ENCODE data around the gene SECTM1.
A peak's percentile ranks its signal among the peaks of the same experiment; 100 is the strongest.
"Not testable (repeated sequence)": the region's sequence is repeated elsewhere in the genome, so short reads cannot be mapped to it uniquely, and the experiment has no call there.

The SECTM1 gene

DNA sequence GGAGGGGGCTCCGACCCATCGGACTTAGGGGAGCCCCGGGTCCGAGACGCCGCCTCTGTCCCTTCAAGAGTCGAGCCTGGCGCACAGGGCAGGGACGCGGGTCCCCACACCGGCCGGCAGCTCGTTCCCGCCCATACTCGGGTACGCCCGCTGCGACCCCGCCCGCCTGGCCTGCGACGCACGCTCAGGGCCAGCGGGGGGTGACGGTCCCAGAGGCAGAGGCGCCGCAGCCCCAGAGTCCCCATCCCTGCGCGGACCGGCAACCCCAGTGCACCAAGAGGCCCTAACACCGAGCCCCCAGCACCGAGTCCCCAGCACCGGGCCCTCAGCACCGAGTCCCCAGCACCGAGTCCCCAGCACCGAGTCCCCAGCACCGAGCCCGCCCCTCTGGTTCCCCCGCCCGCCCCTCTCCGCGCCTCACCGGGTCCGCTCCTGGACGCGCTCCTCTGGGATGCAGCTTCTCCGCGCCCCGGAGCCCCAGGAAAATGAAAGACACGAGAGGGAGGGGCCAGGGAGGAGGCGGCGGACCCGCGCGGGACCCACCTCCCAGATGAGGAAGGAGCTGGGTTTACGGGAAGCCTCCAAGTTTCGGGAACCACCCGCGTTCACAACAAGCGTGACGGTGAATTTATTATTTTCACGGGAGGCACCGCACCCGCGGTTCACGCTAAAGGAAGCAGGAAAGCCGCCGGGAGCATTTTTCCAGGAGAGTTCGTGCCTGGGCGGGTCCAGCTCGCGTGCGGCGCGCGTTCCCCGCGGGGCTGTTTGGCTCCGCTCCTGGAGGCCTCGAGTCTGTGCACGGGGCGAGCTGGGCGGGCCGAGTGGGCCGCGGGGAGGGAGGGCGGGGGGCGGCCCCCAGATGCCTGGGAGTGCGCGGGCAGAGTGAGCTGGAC lies at the start of gene SECTM1:
SECTM1 (minus strand) TSS at position 488 of the 893 bp plus-strand sequence. CDS start 6,526 bp downstream, outside the sequence.
- DNase-seq (ENCODE audit: low read depth in 3 of 3): no peak

- no peak for DNase-seq (ENCODE audit: low read depth in 3 of 3)
These were observed 49.3 kb upstream of the SECTM1 start for GRCh38 chr17:82382933-82383255.

DNA sequence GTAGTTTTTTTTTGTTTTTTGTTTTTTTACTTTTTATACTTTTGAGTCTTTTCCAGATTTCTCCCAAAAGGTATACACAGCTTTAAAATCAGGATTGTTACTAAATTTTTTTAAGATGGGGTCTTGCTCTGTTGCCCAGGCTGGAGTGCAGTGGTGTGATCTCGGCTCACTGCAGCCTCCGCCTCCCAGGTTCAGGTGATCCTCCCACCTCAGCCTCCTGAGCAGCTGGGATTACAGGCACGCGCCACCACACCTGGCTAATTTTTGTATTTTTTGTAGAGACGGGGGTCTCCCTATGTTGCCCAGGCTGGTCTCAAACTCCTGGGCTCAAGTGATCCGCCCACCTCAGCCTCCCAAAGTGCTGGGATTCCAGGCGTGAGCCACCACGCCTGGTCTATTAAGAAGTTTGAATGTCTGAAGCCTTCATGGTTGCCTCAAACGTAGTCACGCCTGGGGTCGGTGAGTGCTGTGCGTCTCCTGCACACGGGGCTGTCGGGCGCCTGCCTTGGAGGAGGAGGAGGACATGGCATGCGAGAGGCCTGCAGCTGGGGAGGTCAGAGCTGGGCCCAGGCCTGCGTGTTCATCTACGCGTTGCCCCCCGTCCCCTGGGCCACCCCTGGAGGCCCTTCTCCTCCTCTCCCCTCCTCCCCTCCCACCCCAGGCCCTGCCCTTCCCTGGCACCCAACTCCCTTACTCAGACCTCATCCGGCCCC lies 48.8 kb upstream of the SECTM1 start:
- not testable (repeated sequence) for DNase-seq (ENCODE audit: low read depth in 3 of 3)

DNA sequence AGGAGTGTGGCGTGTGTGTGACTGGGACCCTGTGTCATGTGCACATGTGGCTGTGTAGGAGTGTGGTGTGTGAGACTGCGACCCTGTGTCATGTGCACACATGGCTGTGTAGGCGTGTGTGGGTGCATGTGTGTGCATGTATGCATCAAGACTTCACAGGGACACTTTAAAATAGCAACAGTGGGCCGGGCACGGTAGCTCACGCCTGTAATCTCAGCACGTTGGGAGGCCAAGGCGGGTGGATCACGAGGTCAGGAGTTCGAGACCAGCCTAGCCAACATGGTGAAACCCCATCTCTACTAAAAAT lies 48.1 kb upstream of the SECTM1 start:
- not testable (repeated sequence) for DNase-seq (ENCODE audit: low read depth in 3 of 3)

DNA sequence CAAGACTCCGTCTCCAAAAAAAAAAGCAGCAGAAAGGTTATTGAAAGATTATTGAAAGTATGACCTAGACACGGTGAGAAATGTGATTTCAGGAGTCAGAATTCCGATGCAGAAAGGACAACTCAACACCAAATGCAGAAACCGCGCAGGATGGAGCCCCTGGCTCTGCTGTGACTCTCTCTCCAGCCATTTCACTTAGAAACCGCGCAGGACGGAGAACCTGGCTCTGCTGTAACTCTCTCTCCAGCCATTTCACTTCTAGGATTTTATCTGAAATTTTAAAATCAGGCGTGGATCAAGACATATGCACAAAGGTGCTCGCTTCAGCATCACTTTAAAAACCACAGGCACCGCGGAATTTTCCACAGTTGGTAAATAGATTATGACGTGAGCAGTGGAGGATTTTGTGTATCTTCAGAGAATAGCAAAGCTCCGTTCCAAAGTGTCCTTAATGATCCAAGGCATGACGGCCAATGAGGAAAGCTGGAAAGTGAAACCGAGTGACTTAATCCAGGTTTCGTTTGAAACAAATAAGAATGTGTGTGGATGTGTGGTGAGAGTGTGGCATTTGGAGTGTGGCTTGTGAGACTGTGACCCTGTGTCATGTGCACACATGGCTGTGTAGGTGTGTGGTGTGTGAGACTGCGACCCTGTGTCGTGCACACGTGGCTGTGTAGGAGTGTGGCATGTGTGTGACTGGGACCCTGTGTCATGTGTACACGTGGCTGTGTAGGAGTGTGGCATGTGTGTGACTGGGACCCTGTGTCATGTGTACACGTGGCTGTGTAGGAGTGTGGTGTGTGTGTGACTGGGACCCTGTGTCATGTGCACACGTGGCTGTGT lies 47.5 kb upstream of the SECTM1 start:
- DNase-seq (ENCODE audit: low read depth in 3 of 3): no peak

DNA sequence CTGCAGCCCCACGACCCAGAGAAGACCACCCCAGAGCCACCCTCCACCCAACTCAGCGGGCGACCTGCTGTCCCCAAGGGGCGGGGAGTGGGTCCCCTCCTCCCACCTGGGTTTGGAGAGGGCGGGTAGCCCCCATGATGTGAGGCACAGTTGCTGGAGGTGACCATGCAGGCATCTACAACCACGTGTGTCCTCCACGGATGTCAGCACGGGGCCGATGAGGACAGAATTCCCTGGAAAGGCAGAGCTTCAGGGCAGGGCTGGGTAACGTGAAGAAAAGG lies 45.1 kb upstream of the SECTM1 start:
- no peak for DNase-seq (ENCODE audit: low read depth in 3 of 3)

- no peak for DNase-seq (ENCODE audit: low read depth in 3 of 3)
These were observed 44.6 kb upstream of the SECTM1 start for GRCh38 chr17:82377924-82378740.

- DNase-seq (ENCODE audit: low read depth in 3 of 3): not testable (repeated sequence)
These were observed 43.7 kb upstream of the SECTM1 start for GRCh38 chr17:82377294-82377693.

DNA sequence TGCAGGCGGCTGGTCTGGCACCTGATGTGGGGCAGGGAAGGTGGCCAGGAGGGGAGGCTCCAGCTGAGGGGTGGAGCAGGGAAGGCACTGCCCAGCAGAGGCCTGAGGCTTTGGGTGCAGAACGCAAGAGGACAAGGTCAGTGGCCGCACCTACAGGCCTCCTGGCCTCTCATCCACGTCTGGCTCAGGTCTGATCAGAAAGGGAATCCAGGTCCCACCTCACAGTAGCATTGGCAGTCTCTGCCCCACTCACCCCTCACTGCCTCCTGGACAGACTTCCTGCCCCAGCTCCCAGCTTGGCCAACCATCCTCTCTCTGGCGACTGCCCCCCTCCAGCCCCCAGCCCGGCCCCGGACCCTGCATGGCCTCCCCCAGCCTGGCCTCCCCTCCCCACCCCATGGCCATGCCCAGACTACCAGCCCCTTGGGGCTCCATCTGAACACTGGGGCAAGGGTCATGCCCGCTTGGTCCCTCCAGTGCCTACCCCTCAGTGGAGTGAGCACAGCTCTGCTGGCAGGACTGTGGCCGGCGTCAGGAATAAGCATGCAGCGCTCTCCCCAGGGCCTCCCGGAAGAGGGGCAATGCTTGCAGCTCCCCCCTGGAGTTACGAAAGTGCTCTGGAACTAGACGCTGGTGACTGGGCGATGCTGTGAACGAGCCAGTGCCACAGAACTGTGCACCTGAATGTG lies 42.6 kb upstream of the SECTM1 start:
- no peak for DNase-seq (ENCODE audit: low read depth in 3 of 3)

DNA sequence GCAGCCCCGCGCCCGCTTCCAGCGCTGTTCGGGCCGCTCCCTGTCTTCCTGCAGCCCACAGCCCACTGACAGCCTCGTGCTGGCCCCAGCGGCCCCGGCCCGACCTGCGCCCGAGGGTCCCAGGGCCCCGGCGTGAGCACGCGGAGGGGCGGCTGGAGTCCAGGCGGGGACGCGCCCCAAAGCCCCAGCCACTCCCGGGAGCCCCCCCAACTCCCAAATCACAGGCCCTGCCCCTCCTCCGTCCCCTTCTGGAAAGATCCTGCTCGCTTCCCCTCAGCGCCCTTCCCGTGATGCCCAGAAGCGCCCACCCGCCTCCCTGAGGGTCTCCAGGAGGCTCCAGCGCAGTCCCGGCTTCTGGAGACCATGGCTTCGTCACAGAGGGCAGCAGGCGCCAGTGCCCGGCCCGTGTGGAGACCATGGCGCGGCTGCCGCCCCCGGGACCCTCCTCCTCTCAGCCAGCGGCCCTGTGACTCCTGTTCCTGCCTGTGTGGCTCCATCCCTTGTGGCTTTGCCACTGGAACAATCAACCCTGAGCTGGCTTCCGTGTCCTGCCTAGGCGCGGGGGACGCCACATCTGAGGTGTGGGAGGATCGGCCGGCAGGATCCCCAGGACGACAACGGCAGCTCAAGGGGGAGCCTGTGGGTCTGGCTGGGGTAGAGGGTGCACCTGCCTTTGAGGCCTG lies 41.9 kb upstream of the SECTM1 start:
- no peak for DNase-seq (ENCODE audit: low read depth in 3 of 3)

DNA sequence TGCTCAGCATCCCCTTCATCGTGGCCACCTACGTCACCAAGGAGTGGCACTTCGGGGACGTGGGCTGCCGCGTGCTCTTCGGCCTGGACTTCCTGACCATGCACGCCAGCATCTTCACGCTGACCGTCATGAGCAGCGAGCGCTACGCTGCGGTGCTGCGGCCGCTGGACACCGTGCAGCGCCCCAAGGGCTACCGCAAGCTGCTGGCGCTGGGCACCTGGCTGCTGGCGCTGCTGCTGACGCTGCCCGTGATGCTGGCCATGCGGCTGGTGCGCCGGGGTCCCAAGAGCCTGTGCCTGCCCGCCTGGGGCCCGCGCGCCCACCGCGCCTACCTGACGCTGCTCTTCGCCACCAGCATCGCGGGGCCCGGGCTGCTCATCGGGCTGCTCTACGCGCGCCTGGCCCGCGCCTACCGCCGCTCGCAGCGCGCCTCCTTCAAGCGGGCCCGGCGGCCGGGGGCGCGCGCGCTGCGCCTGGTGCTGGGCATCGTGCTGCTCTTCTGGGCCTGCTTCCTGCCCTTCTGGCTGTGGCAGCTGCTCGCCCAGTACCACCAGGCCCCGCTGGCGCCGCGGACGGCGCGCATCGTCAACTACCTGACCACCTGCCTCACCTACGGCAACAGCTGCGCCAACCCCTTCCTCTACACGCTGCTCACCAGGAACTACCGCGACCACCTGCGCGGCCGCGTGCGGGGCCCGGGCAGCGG lies 41.2 kb upstream of the SECTM1 start:
- DNase-seq (ENCODE audit: low read depth in 3 of 3): no peak

GRCh38 chr17:82373731-82374625 lies 40.4 kb upstream of the SECTM1 start:
- no peak for DNase-seq (ENCODE audit: low read depth in 3 of 3)

GRCh38 chr17:82373072-82373452 lies 39.5 kb upstream of the SECTM1 start:
- not testable (repeated sequence) for DNase-seq (ENCODE audit: low read depth in 3 of 3)

DNA sequence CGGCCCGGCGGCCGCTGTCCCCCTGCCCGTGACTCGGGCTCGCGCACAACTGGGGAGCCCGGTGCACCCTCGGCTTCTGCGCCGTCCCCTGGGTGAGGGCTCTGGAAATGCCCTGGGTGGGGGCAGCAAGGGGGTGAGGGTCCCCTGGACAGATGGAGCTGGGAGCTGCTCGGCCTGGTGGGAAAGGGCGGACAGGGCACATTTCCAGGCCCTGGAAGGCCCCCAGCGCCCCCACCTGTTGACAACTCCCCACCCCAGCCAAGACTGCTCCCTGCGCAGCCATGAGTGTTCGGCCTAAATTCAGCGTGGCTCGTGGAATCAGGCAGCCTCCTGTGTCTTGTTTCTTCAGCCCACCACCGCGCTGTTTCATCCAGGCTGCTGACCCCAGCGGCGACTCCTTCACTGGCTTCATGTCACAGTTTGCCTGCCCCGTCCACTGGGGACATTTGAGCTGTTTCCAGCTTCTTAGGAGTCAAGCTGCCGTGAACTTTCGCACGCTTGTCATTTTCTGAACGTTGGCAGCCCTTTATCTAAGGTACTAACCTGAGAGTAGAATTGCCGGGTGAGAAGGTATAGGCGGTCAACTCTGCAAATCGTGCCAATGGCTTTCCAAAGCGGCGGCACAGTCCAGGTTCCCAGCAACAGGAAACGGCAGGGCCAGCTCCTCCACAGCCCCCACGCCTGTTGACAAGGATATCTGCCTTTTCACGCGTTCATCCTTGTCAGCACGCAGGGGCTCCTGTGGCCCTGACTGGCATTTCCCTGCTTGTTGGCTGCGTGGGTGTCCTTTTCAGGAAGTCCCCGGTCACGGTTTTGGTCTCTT lies 38.9 kb upstream of the SECTM1 start:
- no peak for DNase-seq (ENCODE audit: low read depth in 3 of 3)

DNA sequence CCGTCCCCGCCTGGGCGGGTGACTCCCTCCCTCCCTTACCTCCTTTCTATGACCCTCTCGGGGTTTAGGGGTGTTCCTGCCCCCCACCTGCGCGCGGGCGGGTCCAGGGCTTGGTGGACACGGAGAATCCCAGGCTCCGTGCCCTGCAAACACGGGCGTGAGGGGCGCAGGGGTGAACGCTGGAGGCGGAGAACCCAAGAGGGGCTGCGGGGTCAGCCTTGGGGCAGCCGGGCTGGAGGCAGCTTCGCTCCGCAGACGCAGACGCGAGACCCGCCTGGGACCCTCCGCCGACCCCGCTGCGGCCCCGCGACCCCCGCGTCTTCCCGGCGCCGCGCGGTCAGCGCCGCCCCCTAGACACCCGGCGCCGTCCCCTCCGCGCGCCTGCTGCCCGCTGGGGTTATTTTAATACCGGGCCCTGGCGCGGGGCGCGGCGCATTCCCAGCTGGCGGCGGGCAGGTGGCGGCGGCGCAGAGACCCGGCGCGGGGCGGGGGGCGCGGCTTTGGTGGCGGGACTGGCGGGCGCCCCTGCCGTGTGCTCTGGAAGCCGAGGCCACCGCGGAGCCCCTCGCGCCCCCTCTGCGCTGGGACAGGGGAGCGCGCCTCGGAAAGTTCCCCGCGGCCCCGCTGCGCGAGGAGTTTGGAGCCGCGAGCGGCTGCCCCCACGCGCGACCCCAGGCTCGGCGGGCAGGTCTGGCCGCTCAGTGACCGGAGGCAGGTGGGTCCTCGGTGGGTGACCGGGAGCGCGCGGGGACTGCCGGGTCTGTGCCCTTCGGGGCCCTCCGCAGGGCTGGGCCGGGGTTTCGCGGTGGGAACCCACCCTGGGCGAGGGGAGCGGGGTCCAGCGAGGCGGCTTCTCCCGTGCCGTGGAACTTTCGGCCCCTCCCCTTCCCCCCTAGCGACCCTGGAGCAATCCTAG lies 38.0 kb upstream of the SECTM1 start, which contains the start of gene UTS2R:
UTS2R (plus strand) TSS at position 433 of the 916 bp plus-strand sequence. CDS start 2,560 bp downstream, outside the sequence.
- DNase-seq (ENCODE audit: low read depth in 3 of 3): no peak

DNA sequence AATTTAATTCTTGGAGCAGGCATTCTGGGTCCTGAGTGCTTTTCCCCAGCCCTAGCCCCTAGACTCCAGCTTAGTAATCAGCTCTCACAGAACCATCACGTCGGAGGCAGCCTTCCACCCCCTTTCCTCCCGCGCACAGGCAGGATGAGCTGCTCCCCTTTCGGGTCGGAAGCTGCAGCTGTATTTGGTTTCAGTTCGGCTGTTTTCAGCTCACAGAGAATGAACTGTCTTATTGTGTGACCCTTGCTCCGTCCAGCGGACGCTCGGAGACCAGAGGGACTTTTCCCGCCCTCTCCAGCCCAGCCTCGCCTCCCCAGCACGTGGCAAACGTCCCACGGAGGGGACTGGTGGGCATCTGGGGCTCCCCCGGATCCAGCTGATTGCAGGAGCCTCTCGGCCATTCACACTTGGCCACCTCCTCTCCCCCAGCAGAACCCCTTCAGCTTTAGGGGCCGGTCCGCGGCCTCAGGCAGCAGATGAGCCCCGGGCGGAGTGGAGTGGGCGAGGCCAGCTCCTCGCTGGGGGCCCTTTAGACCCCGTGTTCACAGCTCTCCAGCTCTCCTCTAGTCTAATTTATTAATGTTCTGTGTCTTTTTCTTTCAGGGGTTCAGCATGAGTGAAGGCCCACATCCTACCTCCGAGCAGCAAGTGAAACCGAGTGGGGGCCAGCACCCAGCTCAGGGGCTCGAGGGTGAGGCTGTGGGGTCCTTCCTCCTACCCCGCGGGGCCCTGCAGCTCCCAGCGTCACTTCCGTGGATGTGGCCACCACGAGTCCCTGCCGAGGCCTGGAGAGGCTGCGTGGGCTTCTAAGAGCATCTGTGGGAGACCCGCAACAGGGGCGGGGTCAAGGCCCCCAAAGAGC lies 37.1 kb upstream of the SECTM1 start:
- peak in 2 of 3 experiments; percentile 13 to 23 for DNase-seq (ENCODE audit: low read depth in 3 of 3)
